HepG2 (cell line): Measurements from ENCODE around the gene GAS2L2. TPM values are rescaled to one million over a fixed set of nuclear protein-coding genes. Genes with fewer than 3 reads are reported as not detected.

Source experiments
- HDAC6 ChIP-seq: fragments of 200-600 bp; sonication (generic); IDR thresholded peaks from 2 replicates; pipeline ENCODE4 v1.7.0; 2017; ENCODE audit warnings: mild to moderate bottlenecking, antibody characterized with exemption, low read length, low read depth
- HNF1A ChIP-seq, 2 experiments: sonication (generic) in 1 of 2; formaldehyde crosslinking in 1 of 2; IDR thresholded peaks; 2 replicates each; pipeline versions ENCODE4 v1.4.0 to v1.6.1; 2016 to 2020; ENCODE audit warnings: borderline replicate concordance in 1 of 2, low read depth in 1 of 2, mild to moderate bottlenecking in 1 of 2, missing genetic modification reagents in 1 of 2
- HNRNPK ChIP-seq: fragments of 200-400 bp; formaldehyde crosslinking; IDR thresholded peaks from 2 replicates; pipeline ENCODE4 v1.6.1; 2018; ENCODE audit warnings: low read length, low read depth, moderate library complexity, mild to moderate bottlenecking; ENCODE audit not compliant: poor library complexity, severe bottlenecking
- KAT2B ChIP-seq: fragments of 150-350 bp; IDR thresholded peaks from 2 replicates; pipeline ENCODE4 v1.6.1; 2014; ENCODE audit warnings: low read depth, low read length, borderline replicate concordance
- MED8 ChIP-seq: sonication (generic); formaldehyde crosslinking; IDR thresholded peaks from 2 replicates; pipeline ENCODE4 v1.8.1; 2023; ENCODE audit warnings: mild to moderate bottlenecking, missing genetic modification reagents; ENCODE audit not compliant: insufficient replicate concordance
- PITX1 ChIP-seq: sonication (generic); formaldehyde crosslinking; IDR thresholded peaks from 2 replicates; pipeline ENCODE4 v1.5.1; 2020; ENCODE audit warnings: mild to moderate bottlenecking, missing genetic modification reagents
- SATB2 ChIP-seq: sonication (generic); formaldehyde crosslinking; IDR thresholded peaks from 2 replicates; pipeline ENCODE4 v1.5.0; 2020; ENCODE audit warnings: missing genetic modification reagents
- SP4 ChIP-seq: sonication (generic); formaldehyde crosslinking; IDR thresholded peaks from 2 replicates; pipeline ENCODE4 v1.8.1; 2023; ENCODE audit warnings: mild to moderate bottlenecking, missing genetic modification reagents
- SRF ChIP-seq: IDR thresholded peaks from 2 replicates; pipeline ENCODE4 v1.6.1; 2011; ENCODE audit warnings: mild to moderate bottlenecking, low read depth, low read length, moderate library complexity
- SRY ChIP-seq: sonication (generic); formaldehyde crosslinking; IDR thresholded peaks from 2 replicates; pipeline ENCODE4 v1.8.0; 2022; ENCODE audit warnings: mild to moderate bottlenecking, missing genetic modification reagents
- SSRP1 ChIP-seq: IDR thresholded peaks from 2 replicates; pipeline ENCODE4 v1.6.1; 2016; ENCODE audit warnings: control low read depth
- ZMYM2 ChIP-seq: sonication (generic); formaldehyde crosslinking; IDR thresholded peaks from 2 replicates; pipeline ENCODE4 v1.8.0; 2022; ENCODE audit warnings: mild to moderate bottlenecking, missing genetic modification reagents
- ZNF142 ChIP-seq: sonication (generic); formaldehyde crosslinking; IDR thresholded peaks from 2 replicates; pipeline ENCODE4 v1.4.0; 2020; ENCODE audit warnings: missing genetic modification reagents
- ZNF276 ChIP-seq: sonication (generic); formaldehyde crosslinking; IDR thresholded peaks from 2 replicates; pipeline ENCODE4 v1.4.0; 2020; ENCODE audit warnings: mild to moderate bottlenecking, low read depth, missing genetic modification reagents
- ZNF597 ChIP-seq: sonication (generic); formaldehyde crosslinking; IDR thresholded peaks from 2 replicates; pipeline ENCODE4 v1.5.0; 2020; ENCODE audit warnings: missing genetic modification reagents
- polyA plus RNA-seq, 8 experiments: library from polyadenylated mRNA; depleted of rRNA in 3 of 8; stranded (reverse) in 7 of 8; unstranded in 1 of 8; fragments of >200 nt; fragmentation: Illumina TruSeq in 4 of 8; extraction: Trizol in 4 of 8; gene quantifications; 2 replicates each; pipeline versions ENCODE4 v1.2.1 to v1.2.3, GENCODE V29; 2011 to 2016; ENCODE audit warnings: low read depth in 4 of 8, missing spikeins in 1 of 8, mixed read lengths in 1 of 8; ENCODE audit not compliant: insufficient read depth in 1 of 8
- total RNA-seq, 5 experiments: library from RNA; depleted of rRNA; stranded (reverse); fragments of >200 nt; fragmentation: Illumina TruSeq; extraction: Trizol; gene quantifications; 2 replicates each; pipeline ENCODE4 v1.2.3, GENCODE V29; 2016; ENCODE audit warnings: low read depth in 1 of 5

GAS2L2 gene
- total and polyA plus RNA-seq, 2 of the 13 experiments (the other 11 are each of a cell fraction or from before 2014, with no cell fraction given), result not detected

- TF ChIP-seq ZNF142 (peak; percentile 80), ZNF276 (CRISPR knock-in tag) (no peak), PITX1 (no peak), KAT2B (no peak), ZNF597 (CRISPR knock-in tag) (no peak), HDAC6 (no peak), HNRNPK (peak; percentile 80), SRF (no peak), SP4 (CRISPR knock-in tag) (peak; percentile 50; the same call in 1 of the 2 replicates), ZMYM2 (CRISPR knock-in tag) (peak; percentile 18; the same call in 1 of the 2 replicates), SATB2 (CRISPR knock-in tag) (0 out of 2 replicates have a peak, but pooled peaks have one; percentile 44), SSRP1 (no peak), MED8 (CRISPR knock-in tag) (peak; percentile 17), HNF1A (IDR thresholded peaks at IDR 0.05; ENCODE audit: low read depth) (no peak), HNF1A (CRISPR knock-in tag; IDR thresholded peaks at IDR 0.05; ENCODE audit: borderline replicate concordance) (peak; percentile 74), SRY (CRISPR knock-in tag) (no peak; the same call in 1 of the 2 replicates)
Observed at GRCh38 chr17:35764123-35764991, 11.3 kb upstream of the GAS2L2 start (continued).
